ENCODE results near the gene AGT.
"Not testable (repeated sequence)": the region's sequence is repeated elsewhere in the genome, so short reads cannot be mapped to it uniquely, and the experiment has no call there.

The AGT gene

GRCh38 chr1:230706887-230707731 lies 6.8 kb downstream of the AGT start:
- DNase-seq, result no peak

DNA sequence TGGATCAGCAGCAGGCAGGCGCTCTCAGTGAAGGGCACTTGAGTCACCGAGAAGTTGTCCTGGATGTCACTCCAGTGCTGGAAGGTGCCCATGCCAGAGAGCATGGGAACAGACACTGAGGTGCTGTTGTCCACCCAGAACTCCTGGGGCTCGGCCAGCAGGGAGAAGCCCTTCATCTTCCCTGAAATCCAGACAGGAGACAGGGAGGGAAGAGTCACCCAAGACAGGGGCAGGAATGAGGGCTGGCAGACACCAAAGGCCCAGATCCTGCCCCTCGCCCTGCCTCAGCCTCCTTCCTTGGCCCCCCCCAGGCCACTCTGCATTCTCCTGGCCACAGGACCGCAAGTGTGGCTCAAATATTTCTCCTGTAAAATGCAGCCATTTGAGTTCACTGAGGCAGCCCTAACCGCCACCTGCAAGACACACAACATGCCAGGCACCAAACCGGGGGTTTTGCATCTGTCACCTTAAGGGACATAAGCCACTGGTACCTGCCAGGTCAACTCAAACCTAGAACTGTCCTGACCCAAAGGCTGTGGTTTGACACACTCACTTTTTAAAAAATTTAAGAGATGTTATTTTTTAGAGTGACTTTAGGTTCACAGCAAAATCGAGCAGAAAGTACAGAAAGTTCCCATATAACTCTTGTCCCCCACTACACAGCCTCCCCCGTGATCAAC lies 7.8 kb downstream of the AGT start:
- DNase-seq, result no peak

DNA sequence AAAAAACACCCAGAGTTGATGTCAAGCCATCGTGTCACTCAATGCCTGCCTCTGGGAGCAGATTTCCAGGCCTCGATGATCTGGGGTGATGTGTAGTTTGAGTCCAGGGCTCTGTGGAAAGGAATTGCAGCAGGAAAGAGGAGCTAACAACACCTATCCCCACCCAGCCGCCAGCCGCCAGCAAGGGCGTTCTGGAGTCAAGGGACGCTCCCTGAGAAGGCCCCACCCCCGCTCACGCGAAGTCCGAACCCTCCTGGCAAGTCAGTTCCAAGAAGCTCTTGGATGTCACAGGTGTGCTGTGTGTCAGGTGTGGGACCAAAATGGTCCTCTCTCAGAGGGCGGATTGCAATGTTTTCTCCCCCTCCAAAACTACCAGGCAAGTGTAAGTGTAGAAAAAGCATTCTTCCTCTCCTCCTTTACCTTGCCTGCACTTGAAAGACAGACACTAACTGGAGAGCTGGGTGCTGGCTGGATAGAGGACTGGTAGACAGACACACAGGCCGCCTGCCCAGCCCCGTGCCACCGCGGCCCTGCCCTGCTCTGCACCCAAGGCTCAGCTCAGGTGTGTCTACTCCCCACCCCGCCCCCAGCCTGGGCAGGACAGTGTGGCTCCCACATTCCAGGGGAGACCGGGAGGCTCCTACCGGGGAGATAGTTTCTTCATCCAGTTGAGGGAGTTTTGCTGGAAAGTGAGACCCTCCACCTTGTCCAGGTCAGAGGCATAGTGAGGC lies 8.5 kb downstream of the AGT start:
- DNase-seq, result no peak

DNA sequence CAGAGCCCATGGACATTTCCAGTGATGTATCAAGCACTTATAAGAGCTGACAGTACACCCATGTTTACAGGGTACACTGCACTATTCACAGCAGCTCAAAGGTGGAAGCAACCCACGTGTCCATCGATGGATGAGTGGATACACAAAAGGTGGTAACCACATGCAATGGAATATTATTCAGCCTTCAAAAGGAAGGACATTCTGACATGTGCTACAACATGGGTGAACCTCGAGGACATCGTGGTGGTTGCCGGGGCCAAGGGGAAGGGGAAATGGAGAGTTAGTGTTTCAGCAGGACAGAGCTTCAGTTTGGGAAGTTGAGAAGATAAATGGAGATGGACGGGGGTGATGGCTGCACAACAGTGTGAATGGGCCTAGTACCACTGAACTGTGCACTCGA lies 9.1 kb downstream of the AGT start:
- DNase-seq, result no peak

GRCh38 chr1:230703679-230704385 lies 10.1 kb downstream of the AGT start:
- no peak for DNase-seq

DNA sequence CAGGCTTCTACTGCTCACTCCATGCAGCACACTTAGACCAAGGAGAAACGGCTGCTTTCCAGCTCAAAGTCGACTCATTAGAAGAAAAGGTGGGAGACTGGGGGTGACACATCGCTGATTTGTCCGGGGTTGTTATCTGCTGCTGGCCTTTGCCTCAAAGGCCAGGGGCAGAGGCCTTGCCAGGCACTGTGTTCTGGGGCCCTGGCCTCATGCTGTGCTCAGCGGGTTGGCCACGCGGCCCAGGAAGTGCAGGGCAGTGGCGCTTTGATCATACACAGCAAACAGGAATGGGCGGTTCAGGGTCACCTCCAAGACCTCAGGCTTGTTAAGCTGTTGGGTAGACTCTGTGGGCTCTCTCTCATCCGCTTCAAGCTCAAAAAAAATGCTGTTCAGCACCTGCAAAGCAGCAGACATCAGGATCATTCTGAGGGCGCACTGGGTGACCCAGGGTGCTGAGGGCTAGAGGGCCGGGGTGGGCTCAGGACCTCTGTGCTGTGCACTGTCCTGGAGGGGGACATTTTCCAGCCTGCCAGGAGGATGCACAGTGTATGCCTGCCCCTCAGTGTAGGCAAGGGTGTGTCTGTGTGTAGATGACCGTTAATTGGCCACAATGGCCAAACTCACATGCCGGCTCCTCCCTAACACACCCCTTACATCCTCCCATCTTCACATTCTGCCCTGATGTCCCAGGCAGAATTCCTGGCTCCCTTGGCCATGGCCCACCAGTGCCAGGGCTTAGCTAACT lies 10.8 kb downstream of the AGT start:
- DNase-seq, result no peak

GRCh38 chr1:230701895-230702768 lies 11.8 kb downstream of the AGT start:
- no peak for DNase-seq

GRCh38 chr1:230701434-230701833 lies 12.5 kb downstream of the AGT start:
- no peak for DNase-seq

DNA sequence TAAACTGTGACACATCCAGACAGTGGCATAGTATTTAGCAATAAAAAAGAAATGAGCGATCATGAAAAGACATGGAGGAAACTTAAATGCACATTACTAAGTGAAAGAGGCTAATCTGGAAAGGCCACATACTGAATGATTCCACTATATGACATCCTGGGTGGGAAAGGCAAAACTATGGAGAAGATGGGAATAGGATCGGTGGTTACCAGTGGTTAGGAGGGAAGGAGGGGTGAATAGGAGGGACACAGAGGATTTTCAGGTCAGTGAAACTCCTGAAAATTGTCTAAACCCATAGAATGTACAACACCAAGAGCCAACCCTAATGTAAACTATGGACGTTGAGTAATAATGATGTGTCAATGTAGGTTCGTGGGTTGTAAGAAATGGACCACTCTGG lies 13.8 kb downstream of the AGT start:
- no peak for DNase-seq

DNA sequence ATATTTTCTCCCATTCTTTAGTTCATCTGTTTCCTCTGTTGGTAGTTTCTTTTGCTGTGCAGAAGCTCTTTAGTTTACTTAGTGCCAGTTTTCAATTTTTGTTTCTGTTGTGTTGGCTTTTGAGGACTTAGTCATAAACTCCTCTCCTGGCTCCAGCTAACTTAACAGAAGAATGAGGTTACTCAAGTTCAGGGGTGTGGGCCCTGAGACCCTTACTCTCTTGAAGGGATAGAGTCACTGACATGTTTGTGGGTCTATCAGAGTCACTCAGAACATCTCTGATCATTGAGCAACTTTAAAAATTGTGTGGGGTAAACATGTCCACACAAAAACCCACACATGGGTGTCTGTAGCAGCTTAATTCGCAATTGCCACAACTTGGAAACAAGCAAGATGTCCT lies 14.2 kb downstream of the AGT start:
- DNase-seq, result no peak

DNA sequence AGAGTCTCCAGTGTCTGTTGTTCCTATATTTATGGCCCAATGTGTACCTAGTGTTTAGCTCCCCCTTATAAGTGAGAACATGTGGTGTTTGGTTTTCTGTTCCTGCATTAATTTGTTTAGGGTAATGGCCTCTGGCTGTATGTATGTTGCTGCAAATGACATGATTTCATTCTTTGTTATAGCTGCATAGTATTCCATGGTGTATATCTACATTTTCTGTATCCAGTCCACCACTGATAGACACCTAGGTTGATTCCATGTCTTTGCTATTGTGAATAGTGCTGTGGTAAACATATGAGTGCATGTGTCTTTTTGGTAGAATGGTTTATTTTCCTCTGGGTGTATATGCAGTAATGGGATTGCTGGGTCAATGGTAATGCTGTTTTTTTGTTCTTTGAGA lies 15.0 kb downstream of the AGT start:
- not testable (repeated sequence) for DNase-seq

DNA sequence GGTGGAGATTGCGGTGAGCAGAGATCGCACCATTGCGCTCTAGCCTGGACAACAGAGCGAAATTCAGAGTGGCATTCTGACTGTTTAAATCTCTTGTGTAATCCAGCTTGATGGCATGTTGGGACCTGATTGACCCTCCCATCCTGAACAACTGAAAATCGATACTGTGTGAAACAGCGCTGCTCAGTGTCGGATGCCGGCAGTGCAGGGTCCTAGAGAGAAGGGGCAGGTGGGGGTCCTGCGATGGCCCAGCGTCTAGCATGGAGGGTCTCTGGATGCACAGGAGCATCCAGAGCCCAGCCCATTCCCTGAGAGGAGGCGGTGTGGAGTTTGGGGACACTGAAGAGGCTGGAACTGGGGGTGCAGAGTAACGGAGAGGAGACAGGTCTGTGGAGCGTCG lies 15.8 kb downstream of the AGT start:
- DNase-seq, result no peak

GRCh38 chr1:230696722-230697437 lies 17.0 kb downstream of the AGT start:
- no peak for DNase-seq

GRCh38 chr1:230696218-230696617 lies 17.7 kb downstream of the AGT start:
- no peak for DNase-seq

- no peak for DNase-seq
These were observed 18.9 kb downstream of the AGT start for GRCh38 chr1:230694991-230695390.

GRCh38 chr1:230694464-230694863 lies 19.5 kb downstream of the AGT start:
- DNase-seq, result no peak

DNA sequence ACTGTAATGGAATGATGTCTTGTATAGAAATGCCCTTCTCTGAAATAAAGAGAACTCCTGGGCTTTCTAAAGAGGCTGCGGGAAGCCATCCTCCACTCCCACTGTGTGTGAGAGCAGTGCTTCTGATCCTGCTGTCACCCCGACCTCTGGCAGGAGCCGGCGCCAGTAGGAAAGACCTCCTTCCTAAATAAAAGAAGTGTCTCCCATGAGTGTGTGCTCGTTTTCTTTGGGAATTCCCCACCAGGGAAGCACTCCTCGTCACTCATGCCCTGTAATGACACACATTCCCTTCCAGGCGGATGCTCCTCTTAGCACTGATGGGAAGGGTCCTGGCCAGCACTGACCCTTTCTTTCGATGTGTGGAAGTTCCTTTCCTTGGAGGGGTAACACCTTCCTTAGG lies 20.1 kb downstream of the AGT start:
- DNase-seq, result no peak

DNA sequence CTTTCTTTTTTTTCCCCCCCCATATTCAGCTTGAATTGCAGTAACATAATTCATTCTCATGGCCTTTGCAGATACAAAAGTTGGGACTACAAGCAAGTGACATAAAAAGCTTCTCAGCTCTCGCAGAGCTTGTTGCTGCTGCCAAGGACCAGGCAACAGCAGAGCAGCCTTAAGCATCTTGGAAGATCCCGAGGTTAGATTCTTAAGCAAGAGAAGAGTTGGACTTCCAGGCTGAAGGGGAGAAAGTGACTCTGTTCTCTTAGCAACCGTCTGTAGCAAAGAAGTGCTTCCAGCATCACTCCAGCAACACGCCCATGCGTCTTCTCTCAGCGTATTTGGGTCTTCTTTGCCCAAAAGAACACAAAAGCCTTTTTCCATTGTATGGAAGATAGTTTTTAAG lies 20.7 kb downstream of the AGT start:
- no peak for DNase-seq

- DNase-seq, result no peak
These were observed 22.3 kb downstream of the AGT start for GRCh38 chr1:230691615-230692014.

DNA sequence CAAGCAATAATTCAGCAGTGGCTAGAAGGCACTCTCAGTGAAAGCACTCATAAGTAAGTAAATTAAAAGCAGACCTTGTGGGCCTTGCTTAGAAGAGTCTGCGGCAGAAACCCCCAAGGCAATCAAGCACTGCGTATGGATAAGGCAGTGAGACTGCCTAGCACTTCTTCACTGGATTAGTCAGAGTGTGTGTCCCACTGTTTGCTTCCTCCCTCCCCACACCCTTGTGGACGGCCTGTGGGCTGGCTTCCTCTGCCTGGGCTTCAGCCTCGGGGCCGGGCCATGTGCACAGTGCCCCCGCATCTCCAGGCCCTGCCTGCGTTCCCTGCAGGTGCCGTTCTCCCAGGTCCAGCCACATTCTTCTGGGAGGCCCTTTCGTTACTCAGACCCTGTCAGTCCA lies 23.8 kb downstream of the AGT start:
- no peak for DNase-seq

GRCh38 chr1:230686747-230687146 lies 27.2 kb downstream of the AGT start:
- DNase-seq, result no peak
